OCI-LY3 (cell line): ENCODE data around the gene TXNDC17.
"Not testable (repeated sequence)": the region's sequence is repeated elsewhere in the genome, so short reads cannot be mapped to it uniquely, and the experiment has no call there.

Experiments
- H2AFZ ChIP-seq: fragments of 200-600, 300-600 bp; shearing (Covaris generic); 2 replicates; pipeline ENCODE4 v1.6.0; 2014; ENCODE audit warnings: antibody characterized with exemption, low read depth, low read length
- H3K27ac ChIP-seq: fragments of 200-600, 300-600 bp; sonication (generic); 2 replicates; pipeline ENCODE4 v1.5.1; 2014; ENCODE audit warnings: mild to moderate bottlenecking, low read length, moderate library complexity, mixed read lengths
- H3K27me3 ChIP-seq: fragments of 200-600, 300-600 bp; sonication (generic); 2 replicates; pipeline ENCODE4 v1.6.1; 2014; ENCODE audit warnings: low read depth, low read length, mixed read lengths
- H3K36me3 ChIP-seq: fragments of 200-600, 300-600 bp; sonication (generic); replicated peaks from 2 replicates; pipeline ENCODE3; 2014; ENCODE audit warnings: low read depth, low read length, mixed read lengths
- H3K4me1 ChIP-seq: fragments of 300-600, 200-600 bp; sonication (generic); 2 replicates; pipeline ENCODE4 v1.6.1; 2014; ENCODE audit warnings: low read length, mixed read lengths
- H3K4me2 ChIP-seq: fragments of 200-600, 300-600 bp; sonication (generic); 2 replicates; pipeline ENCODE4 v1.6.1; 2014; ENCODE audit warnings: low read length, mixed read lengths
- H3K4me3 ChIP-seq: fragments of 300-600, 200-600 bp; sonication (generic); 2 replicates; pipeline ENCODE4 v1.5.1; 2014; ENCODE audit warnings: antibody characterized with exemption, mild to moderate bottlenecking, low read length, moderate library complexity
- H3K79me2 ChIP-seq: fragments of 300-600, 200-600 bp; shearing (Covaris generic); 2 replicates; pipeline ENCODE4 v1.6.1; 2014; ENCODE audit warnings: mild to moderate bottlenecking, low read length, mixed read lengths
- H3K9ac ChIP-seq: fragments of 300-600, 200-600 bp; shearing (Covaris generic); 2 replicates; pipeline ENCODE4 v1.6.0; 2014; ENCODE audit warnings: mild to moderate bottlenecking, low read length, moderate library complexity
- H3K9me3 ChIP-seq: fragments of 200-600, 300-600 bp; shearing (Covaris generic); 2 replicates; pipeline ENCODE4 v1.6.1; 2014; ENCODE audit warnings: low read length, mixed read lengths; ENCODE audit not compliant: insufficient read depth
- H4K20me1 ChIP-seq: fragments of 200-600, 300-600 bp; sonication (generic); 2 replicates; pipeline ENCODE4 v1.6.1; 2016; ENCODE audit warnings: low read length, mixed read lengths; ENCODE audit not compliant: insufficient read depth
- EZH2phosphoT487 ChIP-seq: fragments of 200-600 bp; shearing (Covaris generic); IDR thresholded peaks from 2 replicates; pipeline ENCODE4 v1.6.1; 2018; ENCODE audit warnings: antibody characterized with exemption, mixed run types, low read depth
- TF ChIP-seq, protein P1 (sequence below): fragments of 200-600, 300-600 bp; sonication (generic); IDR thresholded peaks from 2 replicates; pipeline ENCODE4 v1.5.1; 2014; ENCODE audit warnings: antibody characterized with exemption, low read length, low read depth

The TXNDC17 gene

DNA sequence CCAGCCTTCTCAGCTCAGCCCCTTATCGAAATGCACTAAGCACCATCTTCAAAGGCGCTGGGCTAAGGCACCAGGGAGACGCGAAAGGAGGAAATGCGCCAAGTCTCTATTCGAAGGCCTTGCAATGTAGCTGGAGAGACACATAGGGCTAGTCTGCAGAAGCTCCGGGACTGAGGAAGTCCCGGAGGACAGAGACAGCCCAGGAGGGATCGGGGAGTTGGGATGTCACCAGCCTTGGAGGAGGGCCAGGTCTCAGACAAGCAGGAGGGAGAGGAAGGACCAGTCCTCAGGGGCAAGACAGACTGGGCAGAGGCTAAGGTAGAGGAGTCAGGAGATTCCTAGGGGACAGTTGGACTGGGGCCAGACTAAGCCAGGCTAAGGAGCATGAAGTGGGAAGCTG, 19.2 kb downstream of the TXNDC17 start:
- H3K27me3 ChIP-seq = no peaks in the 10 kb centered on the region
- H4K20me1 ChIP-seq = no peaks in the 10 kb centered on the region
- no peak for TF ChIP-seq EZH2phosphoT487
- TF ChIP-seq, protein P1, sequence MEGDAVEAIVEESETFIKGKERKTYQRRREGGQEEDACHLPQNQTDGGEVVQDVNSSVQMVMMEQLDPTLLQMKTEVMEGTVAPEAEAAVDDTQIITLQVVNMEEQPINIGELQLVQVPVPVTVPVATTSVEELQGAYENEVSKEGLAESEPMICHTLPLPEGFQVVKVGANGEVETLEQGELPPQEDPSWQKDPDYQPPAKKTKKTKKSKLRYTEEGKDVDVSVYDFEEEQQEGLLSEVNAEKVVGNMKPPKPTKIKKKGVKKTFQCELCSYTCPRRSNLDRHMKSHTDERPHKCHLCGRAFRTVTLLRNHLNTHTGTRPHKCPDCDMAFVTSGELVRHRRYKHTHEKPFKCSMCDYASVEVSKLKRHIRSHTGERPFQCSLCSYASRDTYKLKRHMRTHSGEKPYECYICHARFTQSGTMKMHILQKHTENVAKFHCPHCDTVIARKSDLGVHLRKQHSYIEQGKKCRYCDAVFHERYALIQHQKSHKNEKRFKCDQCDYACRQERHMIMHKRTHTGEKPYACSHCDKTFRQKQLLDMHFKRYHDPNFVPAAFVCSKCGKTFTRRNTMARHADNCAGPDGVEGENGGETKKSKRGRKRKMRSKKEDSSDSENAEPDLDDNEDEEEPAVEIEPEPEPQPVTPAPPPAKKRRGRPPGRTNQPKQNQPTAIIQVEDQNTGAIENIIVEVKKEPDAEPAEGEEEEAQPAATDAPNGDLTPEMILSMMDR = no peak
- H3K4me1 ChIP-seq = peaks cover 17% of the 10 kb centered on the region
- H3K4me3 ChIP-seq = peak overlapping the region; percentile 59
- no peaks in the 10 kb centered on the region for H3K9me3 ChIP-seq
- peak overlapping the region; percentile 81 for H3K4me2 ChIP-seq
- peak overlapping the region; percentile 63; the same call in 1 of the 2 replicates for H3K27ac ChIP-seq
- H3K36me3 ChIP-seq = no peaks in the 10 kb centered on the region
- no peak overlapping the region for H3K9ac ChIP-seq
- H2AFZ ChIP-seq = no peak overlapping the region
- peaks cover 4% of the 10 kb centered on the region; the same call in 1 of the 2 replicates for H3K79me2 ChIP-seq

DNA sequence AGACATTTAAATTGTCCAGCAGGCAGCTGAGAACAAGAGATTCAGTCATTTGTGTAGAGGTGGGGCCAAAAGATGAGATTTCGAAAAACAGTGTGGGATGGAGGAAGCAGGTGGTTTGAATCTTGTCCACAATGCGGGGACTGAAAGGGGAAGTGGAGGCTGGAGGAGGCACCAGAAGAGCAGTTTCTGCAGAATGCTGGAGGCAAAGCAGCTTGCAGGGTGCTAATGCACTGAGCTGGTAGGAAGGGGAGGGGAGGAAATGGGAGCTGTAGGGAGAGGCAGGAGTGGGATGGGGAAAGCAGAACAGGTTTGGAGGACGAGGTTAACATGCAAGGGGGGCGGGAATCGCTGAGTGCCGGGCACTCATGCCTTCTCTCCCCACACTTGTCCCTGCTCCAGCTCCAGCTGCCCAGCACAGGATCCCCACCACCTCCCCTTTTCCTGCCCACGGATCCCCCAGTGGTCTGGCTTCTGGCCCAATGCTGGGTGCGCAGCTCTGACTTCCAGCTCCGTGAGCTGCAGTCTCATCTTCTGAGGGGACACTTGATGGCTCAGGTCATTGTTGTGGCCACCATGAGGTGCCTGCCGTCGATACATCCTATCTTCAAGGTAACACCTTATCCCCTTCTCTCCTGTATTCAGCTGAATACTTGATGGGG, 20.1 kb downstream of the TXNDC17 start:
- no peaks in the 10 kb centered on the region for H3K27me3 ChIP-seq
- H3K4me2 ChIP-seq = peak overlapping the region; percentile 81
- no peaks in the 10 kb centered on the region for H4K20me1 ChIP-seq
- no peak overlapping the region for H2AFZ ChIP-seq
- peak overlapping the region; percentile 24; the same call in 1 of the 2 replicates for H3K9ac ChIP-seq
- H3K36me3 ChIP-seq = no peaks in the 10 kb centered on the region
- TF ChIP-seq EZH2phosphoT487 = no peak
- peaks cover 4% of the 10 kb centered on the region; the same call in 1 of the 2 replicates for H3K79me2 ChIP-seq
- peaks cover 17% of the 10 kb centered on the region for H3K4me1 ChIP-seq
- H3K27ac ChIP-seq = peak overlapping the region; percentile 63
- H3K4me3 ChIP-seq = peak overlapping the region; percentile 59
- H3K9me3 ChIP-seq = no peaks in the 10 kb centered on the region

DNA sequence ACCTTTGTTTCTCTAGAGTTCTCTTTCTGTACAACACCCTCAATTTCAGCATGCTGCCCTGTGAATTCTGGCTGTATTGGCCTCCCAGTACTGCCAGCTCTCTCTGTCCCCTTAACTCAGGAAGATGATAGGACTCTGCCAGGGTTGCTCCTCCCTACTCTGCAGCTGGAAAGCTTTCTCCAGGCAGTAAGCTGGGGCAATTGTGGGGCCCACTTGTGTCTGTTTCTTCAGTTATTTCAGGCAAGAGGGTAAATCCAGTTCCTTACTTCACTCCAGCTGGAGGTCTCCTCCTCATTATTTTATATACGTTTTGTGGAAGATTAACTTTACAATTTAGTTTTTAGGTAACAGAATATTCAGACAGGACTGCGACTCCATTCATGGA, 20.6 kb downstream of the TXNDC17 start:
- Histone ChIP-seq H2AFZ (no peak overlapping the region), H3K27me3 (no peaks in the 10 kb centered on the region), H3K79me2 (peaks cover 4% of the 10 kb centered on the region; the same call in 1 of the 2 replicates), H3K4me3 (peak overlapping the region; percentile 56; the same call in 1 of the 2 replicates), H3K4me1 (peaks cover 17% of the 10 kb centered on the region), H3K27ac (no peak overlapping the region), H3K9me3 (no peaks in the 10 kb centered on the region), H3K36me3 (no peaks in the 10 kb centered on the region), H3K9ac (no peak overlapping the region), H4K20me1 (no peaks in the 10 kb centered on the region), H3K4me2 (peak overlapping the region; percentile 81)
- TF ChIP-seq, protein P1 = no peak
- TF ChIP-seq EZH2phosphoT487 = no peak

GRCh38 chr17:6663200-6663599, 22.3 kb downstream of the TXNDC17 start:
- H3K4me2 ChIP-seq = not testable (repeated sequence)

GRCh38 chr17:6666077-6666521, 25.2 kb downstream of the TXNDC17 start:
- H4K20me1 ChIP-seq = no peaks in the 10 kb centered on the region
- H3K4me2 ChIP-seq = peak overlapping the region; percentile 12; the same call in 1 of the 2 replicates
- H3K27me3 ChIP-seq = no peaks in the 10 kb centered on the region
- TF ChIP-seq, protein P1 = peak; percentile 70
- TF ChIP-seq EZH2phosphoT487 = no peak
- no peaks in the 10 kb centered on the region for H3K79me2 ChIP-seq
- no peak overlapping the region for H3K27ac ChIP-seq
- H3K4me1 ChIP-seq = peaks cover 7% of the 10 kb centered on the region
- no peak overlapping the region for H2AFZ ChIP-seq
- no peak overlapping the region for H3K4me3 ChIP-seq
- no peak overlapping the region for H3K9ac ChIP-seq
- no peaks in the 10 kb centered on the region for H3K36me3 ChIP-seq
- no peaks in the 10 kb centered on the region for H3K9me3 ChIP-seq

More at GRCh38 chr17:6663200-6663599, 22.3 kb downstream of the TXNDC17 start:
- not testable (repeated sequence) for H4K20me1 ChIP-seq, H2AFZ ChIP-seq, H3K9ac ChIP-seq, H3K79me2 ChIP-seq, H3K36me3 ChIP-seq, H3K27ac ChIP-seq, H3K4me3 ChIP-seq, H3K27me3 ChIP-seq, H3K9me3 ChIP-seq
- peaks cover 17% of the 10 kb centered on the region for H3K4me1 ChIP-seq
